A673 (cell line): ENCODE data around the gene EMILIN2. TPM values are rescaled to one million over a fixed set of nuclear protein-coding genes. Genes with fewer than 3 reads are reported as not detected.

Experiments used
- BruUV-seq: library from RNA; stranded (reverse); fragments of 400-500 nt; replicated peaks from 2 replicates; lab custom pipeline; 2021; lab: Mats Ljungman, UMichigan
- CTCF ChIA-PET: fragments of 300-600 bp; sonication (Branson Sonifier 250); formaldehyde crosslinking; loops from one replicate; lab custom pipeline; 2022; ENCODE audit warnings: antibody characterized with exemption; lab: Charles Lee
- POLR2A ChIA-PET: fragments of 300-600 bp; sonication (Branson Sonifier 250); formaldehyde crosslinking; loops from one replicate; lab custom pipeline; 2022; ENCODE audit warnings: antibody characterized with exemption; ENCODE audit not compliant: low non-redundant PET; lab: Charles Lee
- DNase-seq: peaks from one replicate; pipeline ENCODE4 v3.0.0-alpha.2; 2015; ENCODE audit warnings: low spot score
- H3K27ac ChIP-seq: fragments of 200-600 bp; sonication (generic); 2 replicates; pipeline ENCODE4 v1.5.1; 2016; ENCODE audit warnings: mixed run types, low read depth, mild to moderate bottlenecking, mixed read lengths, antibody characterized with exemption, low read length; ENCODE audit not compliant: poor library complexity, severe bottlenecking
- H3K27me3 ChIP-seq: fragments of 200-600 bp; sonication (generic); replicated peaks from 2 replicates; pipeline ENCODE4 v1.6.1; 2017; ENCODE audit warnings: mixed run types, low read depth, mild to moderate bottlenecking, mixed read lengths, antibody characterized with exemption, low read length; ENCODE audit not compliant: insufficient read depth, poor library complexity
- H3K36me3 ChIP-seq: fragments of 200-600 bp; sonication (generic); 2 replicates; pipeline ENCODE4 v1.6.1; 2016; ENCODE audit warnings: mixed run types, mild to moderate bottlenecking, mixed read lengths, antibody characterized with exemption, low read length; ENCODE audit not compliant: insufficient read depth, poor library complexity, severe bottlenecking
- H3K4me1 ChIP-seq: fragments of 200-600 bp; sonication (generic); 2 replicates; pipeline ENCODE4 v1.6.1; 2017; ENCODE audit warnings: mixed run types, mild to moderate bottlenecking, mixed read lengths, antibody characterized with exemption, low read length; ENCODE audit not compliant: insufficient read depth, poor library complexity, severe bottlenecking
- H3K4me3 ChIP-seq: fragments of 200-600 bp; sonication (generic); 2 replicates; pipeline ENCODE4 v1.5.1; 2016; ENCODE audit warnings: low read depth, mixed run types, mild to moderate bottlenecking, mixed read lengths, low read length; ENCODE audit not compliant: poor library complexity, severe bottlenecking
- H3K9me3 ChIP-seq: fragments of 200-600 bp; sonication (generic); 2 replicates; pipeline ENCODE4 v1.6.1; 2016; ENCODE audit warnings: mixed run types, low read depth, mild to moderate bottlenecking, mixed read lengths, antibody characterized with exemption, low read length; ENCODE audit not compliant: poor library complexity, severe bottlenecking
- CTCF ChIP-seq: fragments of 300-800, 200-600 bp; sonication (generic); conservative IDR thresholded peaks from 2 replicates; pipeline ENCODE4 v1.5.1; 2017; ENCODE audit warnings: low read depth, mild to moderate bottlenecking, antibody characterized with exemption, low read length, moderate library complexity, mixed read lengths
- EZH2 ChIP-seq: fragments of 200-600 bp; sonication (generic); IDR thresholded peaks from 2 replicates; pipeline ENCODE4 v1.6.1; 2017; ENCODE audit warnings: borderline replicate concordance, low read depth, mild to moderate bottlenecking, mixed read lengths, antibody characterized with exemption, low read length; ENCODE audit not compliant: poor library complexity, severe bottlenecking
- intact Hi-C: fragments of 100-400 bp; cut with micrococcal nuclease; formaldehyde crosslinking; loops from one replicate; pipeline ENCODE4 v1.10.0; 2022; ENCODE audit not compliant: unreplicated experiment
- total RNA-seq: library from RNA; stranded (reverse); gene quantifications from 2 replicates; pipeline ENCODE4 v1.2.3, GENCODE V29; 2021

The EMILIN2 gene
- total RNA-seq, 1 experiment from 2014 or later: 23.4 TPM

GRCh38 chr18:2869207-2869606, 22.4 kb downstream of the EMILIN2 start:
- Histone ChIP-seq H3K36me3 (no peaks in the 10 kb centered on the region), H3K4me3 (no peak overlapping the region), H3K27ac (no peak overlapping the region), H3K27me3 (no peaks in the 10 kb centered on the region), H3K4me1 (no peaks in the 10 kb centered on the region), H3K9me3 (no peaks in the 10 kb centered on the region)
- no TSS peak for BruUV-seq
- ChIA-PET CTCF (no interaction called here), POLR2A (no interaction called here)
- intact Hi-C loops: no loop called here
- TF ChIP-seq EZH2: no peak
- TF ChIP-seq CTCF: no peak
- no peak for DNase-seq

- ChIA-PET CTCF (no interaction called here), POLR2A (no interaction called here)
- H3K27me3 ChIP-seq: no peaks in the 10 kb centered on the region
- no peak for TF ChIP-seq CTCF
- no peak for TF ChIP-seq EZH2
- intact Hi-C loops: no loop called here
- no peak overlapping the region for H3K27ac ChIP-seq
- H3K36me3 ChIP-seq: no peaks in the 10 kb centered on the region
- BruUV-seq: no TSS peak
- no peaks in the 10 kb centered on the region for H3K9me3 ChIP-seq
- H3K4me3 ChIP-seq: no peak overlapping the region
- DNase-seq: no peak
- H3K4me1 ChIP-seq: no peaks in the 10 kb centered on the region
These were observed 24.4 kb downstream of the EMILIN2 start for GRCh38 chr18:2871111-2871720.

- Histone ChIP-seq H3K27me3 (no peaks in the 10 kb centered on the region), H3K4me1 (no peaks in the 10 kb centered on the region), H3K9me3 (no peaks in the 10 kb centered on the region), H3K36me3 (no peaks in the 10 kb centered on the region), H3K4me3 (no peak overlapping the region), H3K27ac (no peak overlapping the region)
- ChIA-PET POLR2A (no interaction called here), CTCF (no interaction called here)
- no peak for TF ChIP-seq CTCF
- TF ChIP-seq EZH2: no peak
- no TSS peak for BruUV-seq
- no peak for DNase-seq
- intact Hi-C loops: no loop called here
These were observed 25.3 kb downstream of the EMILIN2 start for GRCh38 chr18:2872095-2872494.
